Gastrocnemius medialis (tissue), 4 donors: ENCODE data around the gene RNF114.

Experiments used
- CTCF ChIP-seq, 5 experiments: fragments of 450-650 bp in 3 of 5; fragments of 200-600 bp in 2 of 5; sonication (generic) in 2 of 5; IDR thresholded peaks in 4 of 5; conservative IDR thresholded peaks in 1 of 5; 1 replicate in 4 of 5; 2 replicates in 1 of 5; pipeline ENCODE4 v1.5.1; 2016 to 2019; ENCODE audit warnings: antibody characterized with exemption in 5 of 5, mild to moderate bottlenecking in 3 of 5, moderate library complexity in 3 of 5
- POLR2A ChIP-seq, 2 donors: fragments of 450-650 bp; IDR thresholded peaks; one replicate each; pipeline ENCODE4 v1.6.1; 2017; ENCODE audit warnings: antibody characterized with exemption in 2 of 2, mild to moderate bottlenecking in 2 of 2, moderate library complexity in 2 of 2

- TF ChIP-seq POLR2A (IDR thresholded peaks at IDR 0.05) (no peak), CTCF (IDR thresholded peaks at IDR 0.05 in 4 of 5, conservative IDR thresholded peaks at IDR 0.05 in 1 of 5) (no peak)
Observed at GRCh38 chr20:49919461-49919860, 16.7 kb upstream of the RNF114 start.
